ENCODE measurements around the gene HS3ST5. TPM values are rescaled to one million over a fixed set of nuclear protein-coding genes. Genes with fewer than 3 reads are reported as not detected.

HS3ST5 gene
- total RNA-seq, 1 donor from 2014 or later = under 0.01 TPM

DNA sequence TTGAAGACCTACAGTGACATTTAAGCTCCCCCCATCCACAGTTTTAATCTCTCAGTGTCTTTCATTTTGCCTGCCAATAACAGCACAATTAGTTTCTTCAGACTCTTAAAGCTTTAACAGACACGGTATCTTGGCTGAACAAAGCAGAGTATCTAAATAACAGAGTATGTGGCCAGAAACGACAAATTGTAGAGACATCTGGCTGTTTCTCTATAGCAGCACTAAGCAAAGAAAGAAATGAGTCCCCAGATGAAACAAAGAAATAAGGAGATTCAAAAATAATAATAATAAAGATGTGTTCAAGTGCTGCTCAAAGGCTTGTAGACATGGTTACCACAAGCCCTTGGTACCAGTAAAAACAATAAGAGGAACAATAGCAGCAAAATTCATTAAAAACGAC is 274.1 kb downstream of the HS3ST5 start:
- Histone ChIP-seq H3K4me3 (ENCODE audit: low read length in 3 of 3) (no peak overlapping the region), H3K36me3 (ENCODE audit: control insufficient read depth in 3 of 3, insufficient read depth in 3 of 3, low read length in 3 of 3) (no peaks in the 10 kb centered on the region), H3K9me3 (ENCODE audit: control insufficient read depth in 3 of 3, low read length in 3 of 3) (no peaks in the 10 kb centered on the region), H3K27ac (ENCODE audit: low read depth, low read length) (no peak overlapping the region), H3K27me3 (ENCODE audit: control insufficient read depth in 3 of 3, insufficient read depth in 3 of 3, low read length in 3 of 3) (no peaks in the 10 kb centered on the region), H3K9ac (ENCODE audit: low read depth in 1 of 3, low read length in 3 of 3) (no peak overlapping the region), H3K4me1 (ENCODE audit: control insufficient read depth in 3 of 3, insufficient read depth in 3 of 3, low read length in 3 of 3) (peaks cover 0 to 4% (median 0%) of the 10 kb centered on the region in 3 donors)

DNA sequence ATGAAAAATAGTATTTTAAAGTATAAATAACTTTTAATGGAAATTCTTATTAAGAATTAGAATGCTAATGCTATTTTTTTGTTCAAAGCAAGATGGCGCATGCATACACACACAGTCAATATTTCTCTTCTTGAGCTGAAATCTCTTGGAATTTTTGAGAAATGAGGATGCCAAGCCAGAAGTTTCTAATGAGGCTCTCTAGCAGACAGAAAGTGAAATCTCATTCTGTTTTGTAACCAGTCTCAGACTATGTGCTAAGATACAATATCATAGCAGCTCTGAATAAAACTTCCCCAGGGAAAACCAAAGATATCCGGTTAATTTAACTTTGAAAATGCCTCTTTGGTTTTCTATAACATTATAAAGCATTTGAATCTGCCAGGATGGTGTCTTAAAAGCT is 274.7 kb downstream of the HS3ST5 start:
- no peak overlapping the region for H3K9ac ChIP-seq (ENCODE audit: low read depth in 1 of 3, low read length in 3 of 3)
- H3K36me3 ChIP-seq (ENCODE audit: control insufficient read depth in 3 of 3, insufficient read depth in 3 of 3, low read length in 3 of 3) = no peaks in the 10 kb centered on the region
- no peaks in the 10 kb centered on the region for H3K27me3 ChIP-seq (ENCODE audit: control insufficient read depth in 3 of 3, insufficient read depth in 3 of 3, low read length in 3 of 3)
- peaks cover 0 to 6% (median 0%) of the 10 kb centered on the region in 3 donors for H3K4me1 ChIP-seq (ENCODE audit: control insufficient read depth in 3 of 3, insufficient read depth in 3 of 3, low read length in 3 of 3)
- no peak overlapping the region for H3K4me3 ChIP-seq (ENCODE audit: low read length in 3 of 3)
- no peak overlapping the region for H3K27ac ChIP-seq (ENCODE audit: low read depth, low read length)
- no peaks in the 10 kb centered on the region for H3K9me3 ChIP-seq (ENCODE audit: control insufficient read depth in 3 of 3, low read length in 3 of 3)

DNA sequence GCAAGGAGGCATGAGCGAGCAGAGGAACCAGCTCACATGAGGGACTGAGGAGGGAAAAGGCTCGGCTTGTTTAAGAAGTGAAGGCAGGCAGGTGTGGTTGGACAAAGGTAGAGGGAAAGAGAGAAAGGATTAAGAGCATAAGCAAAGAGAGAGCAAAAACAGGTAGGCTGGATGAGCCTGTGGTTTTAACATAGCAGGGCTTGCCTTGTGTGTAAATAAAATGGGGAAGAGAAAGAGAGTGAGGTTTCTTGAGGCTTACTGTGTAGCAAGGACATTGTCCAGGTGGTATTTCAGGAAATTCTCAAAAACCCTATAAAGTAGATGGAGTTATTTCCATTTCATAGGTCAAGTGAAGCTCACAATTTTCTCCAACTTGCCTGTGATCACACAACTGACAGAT is 278.0 kb downstream of the HS3ST5 start:
- Histone ChIP-seq H3K9me3 (ENCODE audit: control insufficient read depth in 3 of 3, low read length in 3 of 3) (no peaks in the 10 kb centered on the region), H3K27ac (ENCODE audit: low read depth, low read length) (no peak overlapping the region), H3K4me3 (ENCODE audit: low read length in 3 of 3) (no peak overlapping the region), H3K4me1 (ENCODE audit: control insufficient read depth in 3 of 3, insufficient read depth in 3 of 3, low read length in 3 of 3) (peaks cover 0 to 6% (median 0%) of the 10 kb centered on the region in 3 donors), H3K36me3 (ENCODE audit: control insufficient read depth in 3 of 3, insufficient read depth in 3 of 3, low read length in 3 of 3) (no peaks in the 10 kb centered on the region), H3K27me3 (ENCODE audit: control insufficient read depth in 3 of 3, insufficient read depth in 3 of 3, low read length in 3 of 3) (no peaks in the 10 kb centered on the region), H3K9ac (ENCODE audit: low read depth in 1 of 3, low read length in 3 of 3) (no peak overlapping the region)

DNA sequence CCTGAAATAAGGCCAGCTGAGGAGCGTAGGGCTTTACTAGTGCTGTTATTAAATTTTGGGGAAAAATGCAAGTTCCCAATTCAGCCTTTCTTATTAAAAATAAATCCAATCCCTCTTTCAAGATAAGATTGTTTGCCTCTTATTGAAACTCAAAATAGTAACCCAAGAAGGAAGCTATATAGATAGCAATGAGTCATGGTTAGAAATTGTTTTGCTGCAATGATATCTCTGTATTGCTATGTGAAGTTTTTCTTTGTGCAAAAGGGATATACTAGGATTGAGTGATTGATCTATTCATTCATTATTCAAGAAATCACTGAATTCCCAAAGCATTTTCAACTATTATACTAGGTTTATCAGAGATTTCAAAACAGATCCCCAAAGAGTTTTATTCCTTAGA is 278.9 kb downstream of the HS3ST5 start:
- no peak overlapping the region for H3K9ac ChIP-seq (ENCODE audit: low read depth in 1 of 3, low read length in 3 of 3)
- H3K9me3 ChIP-seq (ENCODE audit: control insufficient read depth in 3 of 3, low read length in 3 of 3) = no peaks in the 10 kb centered on the region
- no peaks in the 10 kb centered on the region for H3K27me3 ChIP-seq (ENCODE audit: control insufficient read depth in 3 of 3, insufficient read depth in 3 of 3, low read length in 3 of 3)
- peaks cover 0 to 6% (median 0%) of the 10 kb centered on the region in 3 donors for H3K4me1 ChIP-seq (ENCODE audit: control insufficient read depth in 3 of 3, insufficient read depth in 3 of 3, low read length in 3 of 3)
- no peak overlapping the region for H3K4me3 ChIP-seq (ENCODE audit: low read length in 3 of 3)
- no peaks in the 10 kb centered on the region for H3K36me3 ChIP-seq (ENCODE audit: control insufficient read depth in 3 of 3, insufficient read depth in 3 of 3, low read length in 3 of 3)
- H3K27ac ChIP-seq (ENCODE audit: low read depth, low read length) = no peak overlapping the region

DNA sequence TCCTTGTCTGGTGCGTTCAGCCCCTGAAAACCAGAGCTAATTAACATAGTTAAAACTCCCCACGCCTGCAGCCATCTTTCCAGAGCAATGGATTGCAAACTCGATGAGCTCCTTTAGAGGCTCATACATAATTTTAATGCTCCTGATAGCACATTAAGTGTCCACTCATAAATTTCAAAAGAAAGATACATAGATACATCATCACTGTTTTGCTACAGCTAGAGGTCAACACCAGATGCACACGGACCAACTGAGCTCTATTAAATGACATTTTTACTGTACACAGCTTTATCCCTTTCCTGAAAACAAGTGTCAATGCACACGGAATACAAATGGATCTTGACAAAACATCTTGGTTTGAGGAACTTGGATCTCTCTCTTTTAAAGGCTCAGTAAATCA is 280.6 kb downstream of the HS3ST5 start:
- Histone ChIP-seq H3K9me3 (ENCODE audit: control insufficient read depth in 3 of 3, low read length in 3 of 3) (no peaks in the 10 kb centered on the region), H3K27ac (ENCODE audit: low read depth, low read length) (no peak overlapping the region), H3K36me3 (ENCODE audit: control insufficient read depth in 3 of 3, insufficient read depth in 3 of 3, low read length in 3 of 3) (peaks cover 0 to 2% (median 0%) of the 10 kb centered on the region in 3 donors), H3K27me3 (ENCODE audit: control insufficient read depth in 3 of 3, insufficient read depth in 3 of 3, low read length in 3 of 3) (no peaks in the 10 kb centered on the region), H3K4me3 (ENCODE audit: low read length in 3 of 3) (no peak overlapping the region), H3K9ac (ENCODE audit: low read depth in 1 of 3, low read length in 3 of 3) (no peak overlapping the region), H3K4me1 (ENCODE audit: control insufficient read depth in 3 of 3, insufficient read depth in 3 of 3, low read length in 3 of 3) (peaks cover 0 to 6% (median 0%) of the 10 kb centered on the region in 3 donors)

DNA sequence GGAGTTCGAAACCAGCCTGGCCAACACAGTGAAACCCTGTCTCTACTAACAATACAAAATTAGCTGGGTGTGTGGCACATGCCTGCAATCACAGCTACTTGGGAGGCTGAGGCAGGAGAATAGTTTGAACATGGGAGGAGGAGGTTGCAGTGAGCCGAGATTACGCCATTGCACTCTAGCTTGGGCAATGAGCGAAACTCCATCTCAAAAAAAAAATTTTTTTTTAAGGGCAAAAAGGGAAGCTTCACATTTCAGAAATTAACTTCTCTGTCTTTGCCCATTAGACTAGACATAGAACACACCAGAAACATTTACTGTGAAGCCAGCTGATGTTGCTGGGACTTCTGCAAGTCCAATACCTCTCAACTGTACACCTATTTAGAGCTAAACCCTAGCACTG is 281.1 kb downstream of the HS3ST5 start:
- H3K27me3 ChIP-seq (ENCODE audit: control insufficient read depth in 3 of 3, insufficient read depth in 3 of 3, low read length in 3 of 3) = no peaks in the 10 kb centered on the region
- peaks cover 0 to 3% (median 0%) of the 10 kb centered on the region in 3 donors for H3K36me3 ChIP-seq (ENCODE audit: control insufficient read depth in 3 of 3, insufficient read depth in 3 of 3, low read length in 3 of 3)
- peaks cover 0 to 6% (median 0%) of the 10 kb centered on the region in 3 donors for H3K4me1 ChIP-seq (ENCODE audit: control insufficient read depth in 3 of 3, insufficient read depth in 3 of 3, low read length in 3 of 3)
- H3K4me3 ChIP-seq (ENCODE audit: low read length in 3 of 3) = no peak overlapping the region
- no peak overlapping the region for H3K9ac ChIP-seq (ENCODE audit: low read depth in 1 of 3, low read length in 3 of 3)
- H3K9me3 ChIP-seq (ENCODE audit: control insufficient read depth in 3 of 3, low read length in 3 of 3) = no peaks in the 10 kb centered on the region
- H3K27ac ChIP-seq (ENCODE audit: low read depth, low read length) = no peak overlapping the region

DNA sequence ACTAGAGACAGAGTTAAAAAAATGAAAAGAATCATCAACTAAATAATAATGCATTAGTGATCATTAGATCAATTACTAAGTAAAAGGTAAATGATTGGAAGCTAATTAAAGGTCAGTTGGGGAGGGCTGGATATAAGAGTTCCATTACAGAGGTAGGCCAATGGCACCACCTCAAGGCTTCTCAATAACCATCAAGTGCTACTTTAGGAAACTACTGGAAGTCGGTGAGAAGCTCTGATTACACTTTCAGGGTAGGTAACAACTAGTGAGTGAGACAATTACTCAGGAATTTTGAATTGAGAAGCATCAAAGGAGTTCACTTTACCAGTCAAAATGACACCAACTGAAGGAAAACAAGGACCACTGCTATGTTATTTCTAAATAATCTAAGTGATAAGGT is 281.7 kb downstream of the HS3ST5 start:
- no peak overlapping the region for H3K9ac ChIP-seq (ENCODE audit: low read depth in 1 of 3, low read length in 3 of 3)
- no peaks in the 10 kb centered on the region for H3K27me3 ChIP-seq (ENCODE audit: control insufficient read depth in 3 of 3, insufficient read depth in 3 of 3, low read length in 3 of 3)
- no peak overlapping the region for H3K27ac ChIP-seq (ENCODE audit: low read depth, low read length)
- H3K4me3 ChIP-seq (ENCODE audit: low read length in 3 of 3) = no peak overlapping the region
- no peaks in the 10 kb centered on the region for H3K9me3 ChIP-seq (ENCODE audit: control insufficient read depth in 3 of 3, low read length in 3 of 3)
- peaks cover 0 to 3% (median 0%) of the 10 kb centered on the region in 3 donors for H3K36me3 ChIP-seq (ENCODE audit: control insufficient read depth in 3 of 3, insufficient read depth in 3 of 3, low read length in 3 of 3)
- H3K4me1 ChIP-seq (ENCODE audit: control insufficient read depth in 3 of 3, insufficient read depth in 3 of 3, low read length in 3 of 3) = peaks cover 0 to 6% (median 0%) of the 10 kb centered on the region in 3 donors

DNA sequence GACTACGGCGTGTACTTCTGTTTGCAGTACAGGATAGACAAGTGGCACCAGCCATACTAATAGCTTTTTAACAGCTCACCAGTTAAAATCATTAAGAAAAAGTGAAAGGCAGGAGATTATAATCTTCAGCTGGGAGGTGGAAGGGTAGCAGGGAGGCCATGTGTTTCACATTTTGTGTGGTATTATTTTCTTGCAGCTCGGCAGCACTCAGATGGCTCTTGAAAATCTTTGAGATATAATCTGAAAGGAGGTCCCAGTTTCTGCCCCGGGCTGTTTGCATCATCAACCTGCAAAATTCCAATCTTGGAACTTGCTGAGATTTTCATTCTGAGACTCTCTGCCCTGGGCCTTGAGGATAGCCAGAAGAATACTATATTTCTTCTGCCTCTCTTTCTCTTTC is 284.4 kb downstream of the HS3ST5 start:
- Histone ChIP-seq H3K4me3 (ENCODE audit: low read length in 3 of 3) (no peak overlapping the region), H3K9me3 (ENCODE audit: control insufficient read depth in 3 of 3, low read length in 3 of 3) (no peaks in the 10 kb centered on the region), H3K9ac (ENCODE audit: low read depth in 1 of 3, low read length in 3 of 3) (no peak overlapping the region), H3K27ac (ENCODE audit: low read depth, low read length) (no peak overlapping the region), H3K36me3 (ENCODE audit: control insufficient read depth in 3 of 3, insufficient read depth in 3 of 3, low read length in 3 of 3) (peaks cover 0 to 3% (median 0%) of the 10 kb centered on the region in 3 donors), H3K4me1 (ENCODE audit: control insufficient read depth in 3 of 3, insufficient read depth in 3 of 3, low read length in 3 of 3) (no peaks in the 10 kb centered on the region), H3K27me3 (ENCODE audit: control insufficient read depth in 3 of 3, insufficient read depth in 3 of 3, low read length in 3 of 3) (no peaks in the 10 kb centered on the region)

DNA sequence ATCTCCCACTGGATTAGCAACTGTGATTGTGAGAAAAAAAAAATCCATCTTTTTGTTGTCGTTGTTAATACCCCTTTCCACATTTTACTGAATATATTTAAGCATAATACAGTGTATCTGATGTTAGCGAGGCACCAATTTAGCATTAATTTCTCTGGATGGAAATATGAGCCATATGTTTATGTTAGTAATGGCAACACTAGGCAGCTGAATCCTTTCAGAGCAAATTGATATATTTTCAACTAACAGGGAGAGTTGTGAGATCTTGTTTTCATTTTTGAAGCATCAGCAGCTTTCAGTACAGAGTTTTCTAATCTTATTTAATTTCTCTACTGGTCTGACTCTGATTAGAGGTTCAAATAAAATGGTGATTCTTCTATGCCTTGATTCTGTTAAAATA is 287.1 kb downstream of the HS3ST5 start:
- H3K27ac ChIP-seq (ENCODE audit: low read depth, low read length) = no peak overlapping the region
- H3K9ac ChIP-seq (ENCODE audit: low read depth in 1 of 3, low read length in 3 of 3) = no peak overlapping the region
- H3K4me1 ChIP-seq (ENCODE audit: control insufficient read depth in 3 of 3, insufficient read depth in 3 of 3, low read length in 3 of 3) = no peaks in the 10 kb centered on the region
- H3K4me3 ChIP-seq (ENCODE audit: low read length in 3 of 3) = no peak overlapping the region
- no peaks in the 10 kb centered on the region for H3K9me3 ChIP-seq (ENCODE audit: control insufficient read depth in 3 of 3, low read length in 3 of 3)
- peaks cover 0 to 3% (median 0%) of the 10 kb centered on the region in 3 donors for H3K36me3 ChIP-seq (ENCODE audit: control insufficient read depth in 3 of 3, insufficient read depth in 3 of 3, low read length in 3 of 3)
- H3K27me3 ChIP-seq (ENCODE audit: control insufficient read depth in 3 of 3, insufficient read depth in 3 of 3, low read length in 3 of 3) = no peaks in the 10 kb centered on the region

DNA sequence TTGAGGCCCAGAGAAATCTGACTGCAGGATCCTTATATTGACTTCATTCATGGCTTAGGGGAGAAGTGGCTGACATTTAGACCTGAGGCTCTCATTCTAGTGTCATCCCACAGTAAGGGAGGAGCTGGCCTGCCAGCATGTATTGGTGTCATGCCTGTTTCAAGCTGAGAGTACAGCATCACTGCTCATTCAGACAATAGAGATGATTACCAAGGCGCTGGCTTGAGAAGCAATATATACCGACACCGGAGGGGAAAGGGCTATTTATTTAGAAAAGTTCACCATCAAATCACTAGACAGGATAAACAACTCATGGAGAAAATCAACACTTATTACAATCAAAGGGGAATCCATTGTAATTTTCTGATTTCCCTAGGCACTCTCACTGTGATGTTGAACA is 287.5 kb downstream of the HS3ST5 start:
- no peak overlapping the region for H3K9ac ChIP-seq (ENCODE audit: low read depth in 1 of 3, low read length in 3 of 3)
- no peaks in the 10 kb centered on the region for H3K4me1 ChIP-seq (ENCODE audit: control insufficient read depth in 3 of 3, insufficient read depth in 3 of 3, low read length in 3 of 3)
- H3K4me3 ChIP-seq (ENCODE audit: low read length in 3 of 3) = no peak overlapping the region
- H3K27me3 ChIP-seq (ENCODE audit: control insufficient read depth in 3 of 3, insufficient read depth in 3 of 3, low read length in 3 of 3) = no peaks in the 10 kb centered on the region
- H3K9me3 ChIP-seq (ENCODE audit: control insufficient read depth in 3 of 3, low read length in 3 of 3) = no peaks in the 10 kb centered on the region
- H3K36me3 ChIP-seq (ENCODE audit: control insufficient read depth in 3 of 3, insufficient read depth in 3 of 3, low read length in 3 of 3) = peaks cover 0 to 3% (median 0%) of the 10 kb centered on the region in 3 donors
- H3K27ac ChIP-seq (ENCODE audit: low read depth, low read length) = no peak overlapping the region

DNA sequence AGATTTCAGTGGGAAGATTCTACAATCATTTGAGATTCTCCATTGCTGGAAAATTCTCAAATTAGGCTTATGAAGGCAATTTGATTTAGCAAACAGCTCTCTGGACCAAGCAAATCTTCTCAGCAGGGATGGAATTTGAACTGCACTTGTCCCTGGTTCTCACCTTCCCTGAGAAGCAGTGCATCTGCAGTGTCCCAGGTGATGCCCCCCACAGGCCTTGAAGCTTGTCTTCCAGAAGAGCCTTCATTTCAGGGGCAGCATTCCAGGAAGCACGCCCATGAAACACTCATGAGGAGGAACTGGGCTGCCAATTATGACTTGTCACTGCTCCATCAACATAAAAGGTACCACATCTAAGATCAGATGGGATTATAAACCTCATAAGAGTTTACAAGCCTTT is 289.0 kb downstream of the HS3ST5 start:
- Histone ChIP-seq H3K4me3 (ENCODE audit: low read length in 3 of 3) (no peak overlapping the region), H3K9me3 (ENCODE audit: control insufficient read depth in 3 of 3, low read length in 3 of 3) (no peaks in the 10 kb centered on the region), H3K27me3 (ENCODE audit: control insufficient read depth in 3 of 3, insufficient read depth in 3 of 3, low read length in 3 of 3) (no peaks in the 10 kb centered on the region), H3K9ac (ENCODE audit: low read depth in 1 of 3, low read length in 3 of 3) (no peak overlapping the region), H3K4me1 (ENCODE audit: control insufficient read depth in 3 of 3, insufficient read depth in 3 of 3, low read length in 3 of 3) (no peaks in the 10 kb centered on the region), H3K36me3 (ENCODE audit: control insufficient read depth in 3 of 3, insufficient read depth in 3 of 3, low read length in 3 of 3) (peaks cover 0 to 3% (median 0%) of the 10 kb centered on the region in 3 donors), H3K27ac (ENCODE audit: low read depth, low read length) (no peak overlapping the region)
